Measurements from ENCODE around the gene ASS1. TPM values are rescaled to one million over a fixed set of nuclear protein-coding genes. Genes with fewer than 3 reads are reported as not detected.

The ASS1 gene
- total RNA-seq, 1 donor from 2014 or later = 74.4 TPM

DNA sequence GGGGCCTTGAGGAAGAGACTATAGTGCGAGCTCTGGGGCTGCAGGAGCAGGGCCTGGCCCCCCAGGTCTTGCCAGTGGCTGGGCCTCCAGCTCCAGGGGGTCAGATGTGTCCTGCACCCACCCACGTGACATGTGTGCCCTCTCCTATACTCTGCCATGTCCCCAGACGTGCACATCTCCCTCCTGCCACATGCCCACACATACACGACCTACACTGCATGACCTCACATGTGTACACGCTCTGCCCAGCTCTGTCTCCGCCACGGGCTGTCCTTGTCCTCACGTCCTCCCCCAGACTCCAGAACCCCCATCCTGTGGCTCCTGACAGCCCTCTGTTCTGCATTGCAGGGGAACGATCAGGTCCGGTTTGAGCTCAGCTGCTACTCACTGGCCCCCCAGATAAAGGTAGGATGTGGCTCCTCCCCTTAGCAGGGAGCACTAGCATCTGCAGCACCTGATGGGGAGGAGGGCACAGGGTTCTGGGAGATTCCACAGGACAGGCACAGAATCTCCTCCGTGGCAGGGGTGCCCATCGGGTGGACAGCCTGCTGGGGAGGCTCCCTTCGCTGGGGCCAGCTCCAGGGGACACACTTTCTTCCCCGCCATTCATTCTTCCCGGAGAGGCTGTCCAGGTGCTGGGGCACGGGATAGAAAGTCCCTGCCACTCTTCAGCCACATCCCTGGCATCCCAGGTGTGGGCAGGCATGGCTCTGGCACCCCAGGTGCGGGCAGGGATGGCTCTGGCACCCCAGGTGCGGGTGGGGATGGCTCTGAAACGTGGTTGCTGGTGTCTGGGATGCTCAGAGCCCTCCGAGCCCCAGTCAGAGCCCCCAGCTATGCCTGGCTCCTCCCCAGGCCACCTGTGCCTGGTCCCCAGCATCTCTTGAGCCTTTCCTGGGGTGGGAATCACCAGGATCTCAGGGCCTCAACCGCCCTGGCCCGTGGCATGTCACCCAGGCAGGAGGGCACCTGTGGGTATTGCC is 19.3 kb downstream of the ASS1 start:
- ATAC-seq (ENCODE audit: poor library complexity) (no peak), DNase-seq (no peak)
- intact Hi-C loops (cut with DNase I) = no loop called here

DNA sequence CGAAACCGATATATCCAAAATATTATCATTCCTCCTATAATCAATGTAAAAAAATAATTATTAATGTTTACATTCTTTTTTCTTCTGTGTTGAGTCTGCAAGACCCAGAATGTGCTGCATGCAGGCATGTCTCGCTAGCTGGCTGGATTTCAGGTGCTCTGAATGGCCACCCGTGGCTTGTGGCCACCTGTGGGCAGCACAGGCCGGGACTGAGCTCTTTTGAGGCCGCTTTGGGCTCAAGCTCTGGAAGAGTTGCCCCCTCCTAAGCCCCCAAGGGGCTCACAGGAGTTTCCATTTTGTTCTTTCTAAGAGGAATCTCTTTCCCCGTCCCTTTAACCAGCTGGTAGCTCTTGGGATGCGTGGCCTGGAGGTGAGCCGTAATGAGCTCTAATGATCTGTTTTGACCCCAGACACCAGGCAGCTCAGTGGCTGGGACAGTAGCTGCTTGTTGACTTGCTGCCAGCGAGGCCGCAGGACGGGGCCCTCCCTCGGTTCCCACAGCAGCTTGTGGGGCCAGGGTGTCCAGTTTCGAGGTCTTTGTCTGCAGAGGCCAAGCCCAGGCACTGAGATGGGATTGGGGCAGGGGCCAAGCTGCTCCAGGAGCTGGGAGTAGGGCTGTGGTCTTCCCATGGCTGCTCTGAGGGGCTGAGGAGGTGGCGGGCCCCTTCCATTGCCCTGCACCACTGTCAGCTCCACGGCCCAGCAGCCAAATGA is 20.8 kb downstream of the ASS1 start:
- DNase-seq (no peak), ATAC-seq (ENCODE audit: poor library complexity) (no peak)
- intact Hi-C loops (cut with DNase I) = no loop called here

DNA sequence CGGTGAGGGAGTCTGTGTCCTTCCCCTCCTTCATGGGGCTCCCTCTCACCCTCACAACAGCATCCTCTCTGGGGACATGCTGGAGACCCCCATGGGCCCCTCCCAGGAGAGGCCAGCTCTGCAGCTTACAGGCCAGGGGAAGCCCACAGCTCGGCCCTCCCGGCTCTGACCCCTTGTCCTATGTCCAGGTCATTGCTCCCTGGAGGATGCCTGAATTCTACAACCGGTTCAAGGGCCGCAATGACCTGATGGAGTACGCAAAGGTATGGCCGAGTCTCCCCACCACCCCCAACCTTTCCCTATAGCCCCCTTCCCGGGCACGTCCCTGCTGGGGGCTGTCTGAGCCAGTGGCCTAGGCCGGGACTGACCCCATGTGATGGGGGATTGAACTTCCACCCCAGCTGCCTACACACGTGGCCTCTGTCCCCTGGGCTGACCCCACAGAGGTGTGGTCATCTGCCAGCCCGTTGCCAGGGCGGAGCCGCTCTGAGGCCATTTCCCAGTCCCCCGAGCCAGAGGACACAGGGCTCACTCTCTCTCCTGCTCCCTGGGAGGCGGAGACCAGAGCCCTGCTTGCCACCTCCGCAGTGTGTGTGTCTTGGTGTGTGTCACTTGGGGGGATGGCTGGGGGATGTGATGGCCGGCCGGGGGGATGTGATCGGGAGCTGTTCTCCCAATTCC is 21.9 kb downstream of the ASS1 start:
- intact Hi-C loops (cut with DNase I) = no loop called here
- no peak for ATAC-seq (ENCODE audit: poor library complexity)

DNA sequence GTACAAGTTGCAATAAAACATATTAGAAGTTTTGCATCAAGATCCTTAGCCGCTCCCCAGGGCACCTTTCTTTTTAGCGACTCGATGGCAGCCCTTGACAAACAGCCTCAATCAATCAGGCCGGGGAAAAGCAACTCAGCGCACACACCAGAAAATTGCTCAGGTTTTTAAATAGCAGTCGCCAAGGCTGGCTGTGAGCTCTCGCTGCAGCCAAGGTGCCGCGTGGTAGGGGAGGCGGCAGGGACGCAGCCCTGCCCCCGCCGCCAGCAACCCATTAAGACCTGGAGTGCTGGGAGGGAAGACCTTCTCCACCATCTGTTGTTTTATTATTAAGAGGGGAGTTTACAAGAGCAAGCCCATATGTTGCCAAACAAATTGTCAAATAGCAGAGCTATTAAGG is 22.6 kb downstream of the ASS1 start:
- DNase-seq (no peak), ATAC-seq (ENCODE audit: poor library complexity) (no peak)
- intact Hi-C loops (cut with DNase I) = no loop called here

More for the DNA sequence above, 21.9 kb downstream of the ASS1 start:
- no peak for DNase-seq

DNA sequence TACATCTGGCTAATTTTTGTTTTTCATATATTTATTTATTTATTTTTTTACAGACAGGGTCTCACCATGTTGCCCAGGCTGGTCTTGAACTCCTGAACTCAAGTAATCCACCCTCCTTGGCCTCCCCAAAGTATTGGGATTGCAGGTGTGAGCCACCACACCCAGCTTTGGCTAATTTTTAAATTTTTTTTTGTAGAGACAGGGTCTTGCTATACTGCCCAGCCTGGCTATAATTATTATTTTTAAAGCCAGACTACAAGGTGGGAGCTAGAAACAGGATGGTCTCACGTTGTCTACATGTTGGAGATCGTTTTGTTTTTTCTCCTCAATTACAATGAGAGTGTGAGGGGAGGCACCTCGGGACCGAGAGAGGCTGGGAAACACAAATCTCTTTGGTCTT is 23.8 kb downstream of the ASS1 start:
- intact Hi-C loops (cut with DNase I) = no loop called here
- no peak for DNase-seq
- no peak for ATAC-seq (ENCODE audit: poor library complexity)

DNA sequence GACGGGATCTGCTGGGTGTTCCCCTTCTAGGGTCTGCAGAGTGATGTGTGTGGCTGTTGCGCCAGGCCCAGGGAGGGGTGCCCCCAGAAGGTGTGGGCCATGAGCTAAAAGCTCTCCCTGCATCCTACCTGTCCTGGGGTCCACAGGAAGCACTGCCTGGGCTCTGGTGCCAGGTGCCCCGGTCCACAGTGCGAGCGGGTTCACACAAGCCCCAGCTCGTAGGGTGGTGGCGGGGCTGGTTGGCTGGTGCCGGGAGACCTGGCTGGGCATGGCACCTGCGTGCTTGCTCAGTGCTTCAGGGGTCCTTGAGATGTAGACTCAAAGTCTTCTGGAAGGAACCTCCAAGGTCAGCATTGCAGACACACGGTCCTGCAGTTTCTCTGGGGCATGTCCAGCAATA is 25.5 kb downstream of the ASS1 start:
- intact Hi-C loops (cut with DNase I) = no loop called here
- no peak for ATAC-seq (ENCODE audit: poor library complexity)
- no peak for DNase-seq

DNA sequence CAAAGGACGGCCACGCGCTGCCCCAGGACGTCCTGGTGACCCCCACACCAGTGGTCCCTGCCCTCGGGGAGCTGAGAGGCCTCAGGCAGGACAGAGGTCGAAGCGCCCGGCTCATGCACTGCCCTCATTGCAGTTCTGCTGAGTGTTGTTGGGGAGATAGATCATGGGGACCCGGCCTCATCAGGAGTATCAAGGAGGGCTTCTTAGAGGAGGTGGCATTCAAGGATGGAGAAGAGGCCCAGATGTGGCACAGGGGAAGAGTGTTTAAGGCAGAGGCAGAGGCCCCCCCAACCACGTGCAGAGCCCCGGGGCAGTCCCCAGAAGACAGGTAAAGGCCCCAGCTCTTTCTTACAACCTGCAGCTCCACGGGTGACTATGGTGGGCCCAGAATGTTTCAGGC is 26.2 kb downstream of the ASS1 start:
- intact Hi-C loops (cut with DNase I) = no loop called here
- no peak for DNase-seq

DNA sequence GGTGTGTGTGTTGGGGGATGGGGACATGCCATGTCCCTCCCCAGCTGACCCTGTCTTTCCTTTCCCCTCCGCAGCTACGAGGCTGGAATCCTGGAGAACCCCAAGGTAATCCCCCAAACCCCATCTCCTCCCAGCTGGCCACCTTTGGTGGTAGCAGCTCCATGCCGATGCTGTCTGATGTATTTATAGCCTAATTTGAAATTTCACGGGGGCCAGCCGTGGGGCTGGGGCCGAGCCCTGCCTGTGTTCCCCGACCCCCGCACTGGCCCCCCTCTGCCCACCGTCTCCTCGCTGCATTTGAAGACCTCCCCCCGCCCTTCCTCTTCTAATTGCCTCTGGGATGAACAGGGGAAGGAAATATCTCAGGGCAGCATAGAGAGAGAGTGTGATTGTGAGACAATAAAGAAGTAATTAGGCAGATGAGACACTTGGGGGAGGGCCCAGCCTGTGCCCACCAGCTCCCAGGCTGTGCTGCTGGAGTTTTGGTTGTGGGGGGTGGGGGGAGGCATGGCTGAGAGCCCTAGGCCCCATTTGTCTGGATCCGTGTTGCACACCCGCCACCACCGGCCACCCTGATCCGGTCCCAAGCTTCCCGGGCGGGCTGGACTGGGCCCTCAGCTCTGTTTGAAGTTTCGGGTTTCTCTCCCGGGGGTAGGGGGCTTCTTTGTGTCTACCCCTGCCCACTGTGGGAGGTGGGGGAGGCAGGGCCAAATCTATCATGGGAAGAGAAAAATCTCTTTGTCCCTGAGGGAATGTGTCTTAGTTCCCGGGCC is 26.8 kb downstream of the ASS1 start:
- ATAC-seq (ENCODE audit: poor library complexity) (no peak), DNase-seq (no peak)
- intact Hi-C loops (cut with DNase I) = no loop called here

More for the DNA sequence above, 26.2 kb downstream of the ASS1 start:
- ATAC-seq (ENCODE audit: poor library complexity) = no peak

DNA sequence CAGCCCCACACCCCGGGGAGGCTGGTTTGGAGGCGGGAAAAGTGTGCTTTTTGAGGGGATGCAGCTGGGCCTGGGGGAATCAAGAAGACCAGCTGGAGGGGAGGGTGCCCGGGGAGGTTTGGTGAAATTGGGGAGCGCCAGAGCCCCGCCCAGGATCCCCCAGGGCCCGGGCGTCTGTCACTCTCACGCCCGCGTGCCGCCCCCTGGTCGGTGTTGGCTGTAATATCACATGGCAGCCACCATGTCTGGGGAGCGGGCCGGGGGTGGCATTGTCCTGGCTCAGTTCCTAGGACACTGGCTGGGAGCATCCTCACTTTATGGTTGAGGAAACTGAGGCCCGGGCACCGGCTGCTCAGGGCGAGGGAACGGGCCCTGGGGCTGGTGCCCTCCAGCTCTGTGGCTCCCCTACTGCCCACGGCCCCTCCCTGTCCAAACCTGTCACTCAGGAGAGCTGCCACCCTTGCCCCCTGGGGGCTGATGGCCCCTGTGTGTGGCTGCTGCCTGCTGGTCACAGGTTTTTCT is 27.5 kb downstream of the ASS1 start:
- DNase-seq (no peak), ATAC-seq (ENCODE audit: poor library complexity) (no peak)
- intact Hi-C loops (cut with DNase I) = no loop called here

DNA sequence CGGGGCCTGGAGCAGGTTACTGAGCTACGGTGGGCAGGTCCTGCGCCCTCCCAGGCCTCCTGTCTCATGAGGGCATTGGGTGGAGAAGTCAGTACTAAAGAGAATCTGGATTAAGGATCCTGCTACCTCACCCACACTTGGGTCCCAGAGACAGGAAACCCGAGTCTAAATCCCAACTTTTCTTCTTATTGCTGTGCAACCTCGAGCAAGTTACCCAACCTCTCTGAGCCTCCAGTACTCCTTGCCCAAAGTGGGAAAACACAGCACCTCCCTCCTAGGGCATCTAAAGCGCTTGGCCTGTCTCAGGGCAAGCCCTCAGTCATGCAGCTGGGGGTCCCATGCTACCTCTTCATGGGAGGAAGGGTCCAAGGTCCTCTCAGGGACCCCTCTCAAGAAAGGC is 28.2 kb downstream of the ASS1 start:
- DNase-seq (no peak), ATAC-seq (ENCODE audit: poor library complexity) (no peak)
- intact Hi-C loops (cut with DNase I) = no loop called here

DNA sequence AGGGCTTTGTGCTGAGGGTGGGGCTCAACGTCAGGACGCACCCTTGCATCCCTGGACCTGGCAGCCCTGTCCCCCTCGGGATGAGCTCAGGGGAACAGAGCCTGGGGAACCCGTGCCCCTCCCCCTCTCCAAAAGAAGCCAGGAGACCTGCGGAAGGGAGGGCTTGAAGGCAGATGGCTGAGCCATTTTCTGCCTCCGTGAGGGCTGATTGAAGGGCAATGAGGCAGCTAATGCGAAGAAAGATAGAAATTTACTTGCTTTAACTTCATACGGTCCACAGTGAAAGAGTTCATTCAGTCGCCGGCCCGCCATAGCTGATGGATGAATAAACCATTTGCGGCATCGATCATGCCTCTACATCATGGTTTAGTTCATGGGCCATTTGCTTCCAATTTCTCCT is 28.8 kb downstream of the ASS1 start:
- DNase-seq (no peak), ATAC-seq (ENCODE audit: poor library complexity) (no peak)
- intact Hi-C loops (cut with DNase I) = no loop called here

DNA sequence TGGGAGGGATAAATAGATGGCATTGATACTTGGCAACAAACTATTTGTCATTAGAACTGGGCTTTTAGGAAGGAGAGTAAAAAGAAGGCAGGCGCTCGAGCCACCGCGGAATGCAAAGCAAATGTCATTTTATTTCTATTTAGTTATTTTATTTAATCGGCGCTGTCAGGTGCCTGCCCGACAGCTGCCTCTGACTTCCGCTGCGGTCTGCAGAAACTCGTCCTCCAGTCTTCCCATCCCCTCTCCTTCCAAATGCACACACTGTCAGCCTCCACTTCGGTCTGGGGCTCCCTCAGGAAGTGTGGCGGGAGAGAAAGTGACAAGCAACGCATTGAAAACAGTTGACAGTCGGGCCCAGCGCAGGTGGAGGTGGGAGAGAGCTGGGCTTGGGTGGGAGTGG is 29.3 kb downstream of the ASS1 start:
- no peak for ATAC-seq (ENCODE audit: poor library complexity)
- intact Hi-C loops (cut with DNase I) = no loop called here
- DNase-seq = no peak

DNA sequence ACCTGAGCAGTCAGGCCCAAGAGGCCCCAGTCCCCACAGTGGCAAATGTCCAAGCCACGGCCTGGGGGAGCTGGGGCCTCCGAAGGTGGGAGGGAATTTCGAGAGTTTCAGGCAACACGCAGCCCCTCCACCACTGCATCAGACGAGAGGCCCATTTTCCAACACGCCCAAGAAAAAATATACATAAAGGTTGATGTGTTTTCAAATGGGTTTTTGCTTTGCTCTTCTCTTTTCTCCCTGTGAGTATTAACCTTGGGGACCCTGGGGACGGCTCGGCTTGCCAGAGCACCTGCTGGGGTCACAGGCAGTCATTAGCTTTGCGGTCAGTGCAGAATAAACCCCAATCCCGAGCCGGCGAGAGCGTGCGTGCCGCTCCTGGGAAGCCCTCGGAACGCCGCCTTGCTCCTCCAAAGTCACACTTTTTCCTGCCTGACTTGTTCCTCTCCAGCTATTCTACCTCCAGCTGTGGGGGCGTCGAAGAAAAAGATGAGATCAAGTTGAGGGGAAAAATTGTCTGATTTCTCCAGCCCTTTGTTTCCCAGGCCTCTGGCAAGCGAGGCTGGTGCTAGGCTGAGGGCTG is 31.5 kb downstream of the ASS1 start:
- no peak for ATAC-seq (ENCODE audit: poor library complexity)
- intact Hi-C loops (cut with DNase I) = no loop called here
- no peak for DNase-seq

DNA sequence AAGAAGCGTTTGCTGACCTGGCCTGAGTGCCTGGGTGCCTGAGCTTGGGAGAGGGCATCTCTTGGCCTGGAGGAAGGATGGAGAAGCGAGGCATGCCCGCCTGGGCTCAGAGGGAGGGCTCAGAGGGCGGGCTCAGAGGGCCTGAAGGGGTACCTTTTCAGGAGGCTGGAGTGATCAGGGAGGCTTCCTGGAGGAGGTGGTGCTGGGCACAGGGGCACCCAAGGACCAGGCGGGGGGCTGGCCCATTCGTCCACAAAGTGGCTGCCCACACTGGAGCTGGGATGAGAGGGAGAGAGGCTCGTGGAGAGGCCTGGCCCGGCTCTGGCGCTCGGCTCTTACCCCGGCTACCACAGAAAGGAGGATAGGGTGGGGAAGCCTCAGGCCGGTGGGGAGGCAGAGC is 32.8 kb downstream of the ASS1 start:
- no peak for ATAC-seq (ENCODE audit: poor library complexity)
- intact Hi-C loops (cut with DNase I) = no loop called here
- DNase-seq = no peak

DNA sequence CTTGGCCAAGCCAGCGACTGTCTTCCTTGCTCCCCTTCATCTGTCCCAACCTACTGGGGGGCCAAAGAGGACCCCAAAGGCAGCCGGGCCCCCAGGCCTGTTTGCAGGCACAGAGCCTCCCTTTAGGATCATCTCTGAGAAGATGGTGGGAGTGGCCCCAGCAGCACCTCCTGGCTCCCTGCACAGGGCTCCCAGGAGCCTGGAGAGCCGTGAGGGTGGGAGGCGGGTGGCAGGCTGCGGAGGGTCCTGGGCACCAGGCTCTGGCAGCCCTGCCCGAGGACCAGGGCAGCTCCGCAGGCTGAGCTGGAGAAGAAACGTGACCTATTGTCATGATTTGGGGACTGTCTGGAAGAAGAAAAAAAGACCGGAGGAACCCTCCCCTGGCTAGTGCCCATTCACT is 33.4 kb downstream of the ASS1 start:
- no peak for ATAC-seq (ENCODE audit: poor library complexity)
- DNase-seq = no peak
- intact Hi-C loops (cut with DNase I) = no loop called here

DNA sequence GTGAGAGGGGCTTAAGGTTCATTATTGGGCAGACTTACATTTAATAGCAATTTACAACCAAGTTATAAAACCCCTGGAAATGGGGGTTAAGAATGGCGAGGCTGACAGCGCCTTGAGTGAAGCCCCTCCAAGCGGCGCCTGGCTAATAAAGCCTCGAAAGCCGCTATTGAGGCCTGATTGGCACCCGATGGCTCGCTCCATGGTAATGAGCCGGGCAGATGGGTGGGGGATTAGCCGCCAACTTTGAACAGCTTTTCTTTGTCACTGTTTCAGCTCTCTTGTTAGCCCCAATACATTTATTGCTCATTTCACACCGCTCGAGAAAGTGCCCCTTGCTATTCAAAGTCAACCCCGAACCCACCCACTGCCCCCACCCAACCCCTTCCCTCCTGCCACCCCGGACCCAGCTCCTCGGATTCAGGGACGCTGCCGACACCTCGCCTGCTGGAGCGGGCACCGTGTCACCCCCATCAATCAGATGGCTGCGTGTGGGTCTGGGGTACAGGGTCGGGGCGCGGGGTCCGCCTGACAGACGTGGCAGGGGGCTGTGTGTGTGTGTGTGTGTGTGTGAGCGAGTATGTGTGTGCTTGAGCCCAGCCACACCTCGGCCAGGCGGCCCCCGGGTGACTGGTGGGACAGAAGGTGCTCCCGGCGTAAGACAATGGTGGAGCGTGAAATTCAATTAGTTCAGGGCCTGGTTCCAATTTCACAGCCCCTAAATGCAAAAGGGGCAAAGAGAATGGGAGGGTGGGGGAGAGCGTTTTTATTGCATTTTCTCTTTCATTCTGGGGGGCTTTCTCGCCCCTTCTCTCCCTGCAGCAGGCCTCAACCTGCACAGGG is 34.2 kb downstream of the ASS1 start:
- ATAC-seq (ENCODE audit: poor library complexity) = no peak
- intact Hi-C loops (cut with DNase I) = no loop called here
- DNase-seq = no peak

DNA sequence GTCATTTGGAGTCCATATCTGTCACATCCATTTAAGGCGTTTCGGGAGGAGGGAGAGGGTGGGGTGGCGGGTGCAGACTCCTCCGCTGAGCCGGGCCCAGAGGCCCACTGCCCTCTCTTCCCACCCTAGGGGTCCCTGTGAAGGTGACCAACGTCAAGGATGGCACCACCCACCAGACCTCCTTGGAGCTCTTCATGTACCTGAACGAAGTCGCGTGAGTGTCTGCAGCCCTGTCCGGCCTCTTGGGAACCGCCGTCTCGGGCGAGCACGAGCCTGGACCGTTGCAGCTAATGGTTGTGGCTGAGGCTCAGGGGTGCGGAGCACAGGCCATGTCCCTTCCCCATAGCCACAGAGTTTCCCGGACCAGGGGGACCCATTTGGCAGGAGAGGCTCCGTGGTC is 34.8 kb downstream of the ASS1 start:
- intact Hi-C loops (cut with DNase I) = no loop called here
- ATAC-seq (ENCODE audit: poor library complexity) = no peak
- no peak for DNase-seq
